ENCODE measurements around the gene KRT75. TPM values are rescaled to one million over a fixed set of nuclear protein-coding genes. Genes with fewer than 3 reads are reported as not detected.

Gene KRT75
- total RNA-seq, 2 experiments from 2014 or later = not detected

GRCh38 chr12:52434760-52435530 lies 774 bp upstream of the KRT75 start:
- Mint-ChIP-seq H3K27ac (no peak overlapping the region), H3K4me1 (no peaks in the 10 kb centered on the region), H3K36me3 (no peaks in the 10 kb centered on the region), H3K9me3 (no peaks in the 10 kb centered on the region), H3K4me3 (no peak overlapping the region), H3K27me3 (peaks cover 22% of the 10 kb centered on the region)
- DNase-seq = no peak

- H3K27me3 Mint-ChIP-seq = peaks cover 23% of the 10 kb centered on the region
- no peaks in the 10 kb centered on the region for H3K36me3 Mint-ChIP-seq
- H3K27ac Mint-ChIP-seq = no peak overlapping the region
- no peaks in the 10 kb centered on the region for H3K4me1 Mint-ChIP-seq
- H3K9me3 Mint-ChIP-seq = no peaks in the 10 kb centered on the region
- no peak overlapping the region for H3K4me3 Mint-ChIP-seq
- DNase-seq = no peak
Measured at GRCh38 chr12:52433501-52434080, 580 bp downstream of the KRT75 start.

- Mint-ChIP-seq H3K36me3 (no peaks in the 10 kb centered on the region), H3K4me1 (no peaks in the 10 kb centered on the region), H3K27ac (no peak overlapping the region), H3K4me3 (no peak overlapping the region), H3K27me3 (peaks cover 23% of the 10 kb centered on the region), H3K9me3 (no peaks in the 10 kb centered on the region)
- DNase-seq = no peak
Measured at GRCh38 chr12:52432559-52433207, 1.5 kb downstream of the KRT75 start.

- Mint-ChIP-seq H3K27ac (no peak overlapping the region), H3K36me3 (no peaks in the 10 kb centered on the region), H3K4me1 (no peaks in the 10 kb centered on the region), H3K4me3 (no peak overlapping the region), H3K27me3 (peaks cover 15% of the 10 kb centered on the region), H3K9me3 (no peaks in the 10 kb centered on the region)
- no peak for DNase-seq
Measured at GRCh38 chr12:52428121-52428520, 6.0 kb downstream of the KRT75 start.

- no peaks in the 10 kb centered on the region for H3K36me3 Mint-ChIP-seq
- H3K4me1 Mint-ChIP-seq = no peaks in the 10 kb centered on the region
- H3K9me3 Mint-ChIP-seq = no peaks in the 10 kb centered on the region
- H3K27me3 Mint-ChIP-seq = peaks cover 15% of the 10 kb centered on the region
- no peak for DNase-seq
- no peak overlapping the region for H3K4me3 Mint-ChIP-seq
- no peak overlapping the region for H3K27ac Mint-ChIP-seq
Measured at GRCh38 chr12:52427083-52427482, 7.1 kb downstream of the KRT75 start.

GRCh38 chr12:52426034-52426433 lies 8.1 kb downstream of the KRT75 start:
- H3K9me3 Mint-ChIP-seq = no peaks in the 10 kb centered on the region
- H3K27ac Mint-ChIP-seq = no peak overlapping the region
- no peak for DNase-seq
- no peaks in the 10 kb centered on the region for H3K36me3 Mint-ChIP-seq
- H3K4me1 Mint-ChIP-seq = no peaks in the 10 kb centered on the region
- no peak overlapping the region for H3K4me3 Mint-ChIP-seq
- peaks cover 10% of the 10 kb centered on the region for H3K27me3 Mint-ChIP-seq

- no peaks in the 10 kb centered on the region for H3K36me3 Mint-ChIP-seq
- no peak overlapping the region for H3K27ac Mint-ChIP-seq
- H3K4me1 Mint-ChIP-seq = no peaks in the 10 kb centered on the region
- H3K27me3 Mint-ChIP-seq = peaks cover 10% of the 10 kb centered on the region
- no peak overlapping the region for H3K4me3 Mint-ChIP-seq
- H3K9me3 Mint-ChIP-seq = no peaks in the 10 kb centered on the region
- DNase-seq = no peak
Measured at GRCh38 chr12:52425466-52425865, 8.7 kb downstream of the KRT75 start.

GRCh38 chr12:52423661-52424500 lies 10.3 kb downstream of the KRT75 start:
- Mint-ChIP-seq H3K36me3 (no peaks in the 10 kb centered on the region), H3K4me3 (no peak overlapping the region), H3K4me1 (no peaks in the 10 kb centered on the region), H3K9me3 (no peaks in the 10 kb centered on the region), H3K27me3 (peaks cover 3% of the 10 kb centered on the region), H3K27ac (no peak overlapping the region)
- no peak for DNase-seq

- no peak overlapping the region for H3K4me3 Mint-ChIP-seq
- no peak for DNase-seq
- H3K36me3 Mint-ChIP-seq = no peaks in the 10 kb centered on the region
- no peaks in the 10 kb centered on the region for H3K9me3 Mint-ChIP-seq
- no peaks in the 10 kb centered on the region for H3K4me1 Mint-ChIP-seq
- peaks cover 3% of the 10 kb centered on the region for H3K27me3 Mint-ChIP-seq
- no peak overlapping the region for H3K27ac Mint-ChIP-seq
Measured at GRCh38 chr12:52423035-52423434, 11.1 kb downstream of the KRT75 start.

- no peaks in the 10 kb centered on the region for H3K9me3 Mint-ChIP-seq
- no peak overlapping the region for H3K27ac Mint-ChIP-seq
- peaks cover 3% of the 10 kb centered on the region for H3K27me3 Mint-ChIP-seq
- H3K4me3 Mint-ChIP-seq = no peak overlapping the region
- no peaks in the 10 kb centered on the region for H3K36me3 Mint-ChIP-seq
- DNase-seq = no peak
- H3K4me1 Mint-ChIP-seq = no peaks in the 10 kb centered on the region
Measured at GRCh38 chr12:52419656-52420055, 14.5 kb downstream of the KRT75 start.

GRCh38 chr12:52418576-52419110 lies 15.5 kb downstream of the KRT75 start:
- H3K9me3 Mint-ChIP-seq = no peaks in the 10 kb centered on the region
- no peaks in the 10 kb centered on the region for H3K4me1 Mint-ChIP-seq
- peaks cover 3% of the 10 kb centered on the region for H3K27me3 Mint-ChIP-seq
- H3K27ac Mint-ChIP-seq = no peak overlapping the region
- no peaks in the 10 kb centered on the region for H3K36me3 Mint-ChIP-seq
- DNase-seq = no peak
- H3K4me3 Mint-ChIP-seq = no peak overlapping the region

GRCh38 chr12:52417740-52418139 lies 16.4 kb downstream of the KRT75 start:
- no peak for DNase-seq
- Mint-ChIP-seq H3K36me3 (no peaks in the 10 kb centered on the region), H3K9me3 (no peaks in the 10 kb centered on the region)

GRCh38 chr12:52416795-52417194 lies 17.4 kb downstream of the KRT75 start:
- no peaks in the 10 kb centered on the region for H3K36me3 Mint-ChIP-seq
- no peaks in the 10 kb centered on the region for H3K4me1 Mint-ChIP-seq
- H3K27me3 Mint-ChIP-seq = no peaks in the 10 kb centered on the region
- no peak for DNase-seq
- no peak overlapping the region for H3K27ac Mint-ChIP-seq
- H3K4me3 Mint-ChIP-seq = no peak overlapping the region
- no peaks in the 10 kb centered on the region for H3K9me3 Mint-ChIP-seq

More at GRCh38 chr12:52417740-52418139, 16.4 kb downstream of the KRT75 start:
- Mint-ChIP-seq H3K27ac (no peak overlapping the region), H3K4me3 (no peak overlapping the region), H3K27me3 (peaks cover 3% of the 10 kb centered on the region), H3K4me1 (no peaks in the 10 kb centered on the region)

- DNase-seq = no peak
- no peaks in the 10 kb centered on the region for H3K27me3 Mint-ChIP-seq
- no peak overlapping the region for H3K27ac Mint-ChIP-seq
- H3K4me3 Mint-ChIP-seq = no peak overlapping the region
- H3K4me1 Mint-ChIP-seq = no peaks in the 10 kb centered on the region
- H3K9me3 Mint-ChIP-seq = no peaks in the 10 kb centered on the region
- no peaks in the 10 kb centered on the region for H3K36me3 Mint-ChIP-seq
Measured at GRCh38 chr12:52415870-52416750, 18.1 kb downstream of the KRT75 start.
